ENCODE data around the gene LENG9.

DNA sequence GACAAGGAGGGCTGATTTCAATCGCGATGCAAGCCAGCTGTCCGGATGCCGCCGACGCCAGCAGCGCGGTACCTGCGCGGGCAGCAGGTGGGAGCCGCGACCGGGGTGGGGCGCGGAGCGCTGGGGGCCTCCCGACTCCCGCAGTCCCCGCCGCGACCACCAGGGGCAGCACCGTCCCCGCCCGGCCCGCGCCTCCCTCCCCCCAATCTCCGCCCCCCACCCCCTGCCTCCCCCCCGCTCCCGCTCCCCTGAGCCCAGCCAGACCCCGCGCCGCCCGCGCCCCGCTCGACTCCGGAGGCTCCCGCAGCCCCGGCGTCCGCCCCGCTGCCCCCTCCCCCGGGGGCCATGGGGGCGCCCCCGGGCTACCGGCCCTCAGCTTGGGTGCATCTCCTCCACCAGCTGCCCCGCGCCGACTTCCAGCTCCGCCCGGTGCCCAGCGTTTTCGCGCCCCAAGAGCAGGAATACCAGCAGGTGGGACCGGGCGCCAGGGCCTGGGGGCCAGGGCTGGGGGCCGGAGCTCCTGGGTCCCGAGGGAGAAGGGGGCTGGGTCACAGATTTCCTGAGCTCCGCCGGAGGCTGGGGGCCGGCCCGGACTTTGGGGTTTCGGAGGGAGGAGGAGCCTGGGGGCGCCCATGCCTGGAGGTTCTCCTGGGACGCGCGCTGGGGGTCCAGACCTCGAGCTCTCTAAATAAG, 48.2 kb downstream of the LENG9 start, which contains the start of gene TTYH1:
- TF ChIP-seq, protein P1, sequence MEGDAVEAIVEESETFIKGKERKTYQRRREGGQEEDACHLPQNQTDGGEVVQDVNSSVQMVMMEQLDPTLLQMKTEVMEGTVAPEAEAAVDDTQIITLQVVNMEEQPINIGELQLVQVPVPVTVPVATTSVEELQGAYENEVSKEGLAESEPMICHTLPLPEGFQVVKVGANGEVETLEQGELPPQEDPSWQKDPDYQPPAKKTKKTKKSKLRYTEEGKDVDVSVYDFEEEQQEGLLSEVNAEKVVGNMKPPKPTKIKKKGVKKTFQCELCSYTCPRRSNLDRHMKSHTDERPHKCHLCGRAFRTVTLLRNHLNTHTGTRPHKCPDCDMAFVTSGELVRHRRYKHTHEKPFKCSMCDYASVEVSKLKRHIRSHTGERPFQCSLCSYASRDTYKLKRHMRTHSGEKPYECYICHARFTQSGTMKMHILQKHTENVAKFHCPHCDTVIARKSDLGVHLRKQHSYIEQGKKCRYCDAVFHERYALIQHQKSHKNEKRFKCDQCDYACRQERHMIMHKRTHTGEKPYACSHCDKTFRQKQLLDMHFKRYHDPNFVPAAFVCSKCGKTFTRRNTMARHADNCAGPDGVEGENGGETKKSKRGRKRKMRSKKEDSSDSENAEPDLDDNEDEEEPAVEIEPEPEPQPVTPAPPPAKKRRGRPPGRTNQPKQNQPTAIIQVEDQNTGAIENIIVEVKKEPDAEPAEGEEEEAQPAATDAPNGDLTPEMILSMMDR (IDR thresholded peaks at IDR 0.05) = peak in 2 of 3 experiments; percentile 18 to 45
- no peak for TF ChIP-seq POLR2A (IDR thresholded peaks at IDR 0.05; ENCODE audit: low read depth)
- TF ChIP-seq EP300 (IDR thresholded peaks at IDR 0.05) = no peak
- no peak for TF ChIP-seq POLR2AphosphoS5 (IDR thresholded peaks at IDR 0.05)

Data from esophagus muscularis mucosa (tissue), 4 donors.